Activated naive CD8-positive, alpha-beta T cell treated with anti-CD3 and anti-CD28 coated beads for 36 hours (primary cell): ENCODE measurements around the gene ATF2. TPM values are rescaled to one million over a fixed set of nuclear protein-coding genes. Genes with fewer than 3 reads are reported as not detected.

ENCODE experiments used
- DNase-seq: peaks from one replicate; pipeline ENCODE4 v3.0.0; 2021
- H3K27ac Mint-ChIP-seq: one replicate; pipeline ENCODE4 v1.8.0; 2022; ENCODE audit warnings: mild to moderate bottlenecking, moderate library complexity, mixed read lengths
- H3K27me3 Mint-ChIP-seq: one replicate; pipeline ENCODE4 v1.8.0; 2022; ENCODE audit warnings: mild to moderate bottlenecking, mixed read lengths
- H3K36me3 Mint-ChIP-seq: one replicate; pipeline ENCODE4 v1.8.0; 2021; ENCODE audit warnings: mild to moderate bottlenecking, mixed read lengths
- H3K4me1 Mint-ChIP-seq: one replicate; pipeline ENCODE4 v1.8.0; 2021; ENCODE audit warnings: mixed read lengths
- H3K4me3 Mint-ChIP-seq: one replicate; pipeline ENCODE4 v1.8.0; 2022; ENCODE audit warnings: mild to moderate bottlenecking, moderate library complexity, mixed read lengths
- H3K9me3 Mint-ChIP-seq: one replicate; pipeline ENCODE4 v1.8.0; 2022; ENCODE audit warnings: mixed read lengths
- total RNA-seq, 2 experiments: library from RNA; stranded (reverse); gene quantifications; one replicate each; pipeline ENCODE4 v1.2.3, GENCODE V29; 2021

Gene ATF2
- total RNA-seq, 2 experiments from 2014 or later, result 43.1 to 44.5 TPM

DNA sequence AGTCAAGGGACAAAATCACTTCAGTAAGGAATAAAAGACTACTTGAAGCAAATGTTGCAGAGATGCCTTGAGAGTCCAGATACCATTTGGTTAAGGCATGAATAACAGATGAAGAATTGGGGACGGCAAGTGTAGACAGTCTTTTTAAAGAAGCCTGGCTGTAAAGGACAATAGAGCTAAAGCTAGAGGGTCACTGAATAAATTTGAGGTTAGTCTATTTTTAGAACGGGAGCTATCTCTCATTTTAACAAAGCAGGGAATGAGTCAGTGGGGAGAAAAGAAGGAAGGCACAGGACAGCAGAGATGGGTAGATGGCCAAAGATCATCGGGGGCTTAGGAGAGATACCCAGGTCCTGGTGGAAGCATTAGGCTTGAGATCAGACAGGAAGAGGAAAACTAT lies 132.2 kb downstream of the ATF2 start:
- peaks cover 2% of the 10 kb centered on the region for H3K36me3 Mint-ChIP-seq
- H3K4me1 Mint-ChIP-seq, result peaks cover 2% of the 10 kb centered on the region
- no peak overlapping the region for H3K4me3 Mint-ChIP-seq
- no peak overlapping the region for H3K27ac Mint-ChIP-seq
- no peaks in the 10 kb centered on the region for H3K9me3 Mint-ChIP-seq
- no peaks in the 10 kb centered on the region for H3K27me3 Mint-ChIP-seq
- no peak for DNase-seq

DNA sequence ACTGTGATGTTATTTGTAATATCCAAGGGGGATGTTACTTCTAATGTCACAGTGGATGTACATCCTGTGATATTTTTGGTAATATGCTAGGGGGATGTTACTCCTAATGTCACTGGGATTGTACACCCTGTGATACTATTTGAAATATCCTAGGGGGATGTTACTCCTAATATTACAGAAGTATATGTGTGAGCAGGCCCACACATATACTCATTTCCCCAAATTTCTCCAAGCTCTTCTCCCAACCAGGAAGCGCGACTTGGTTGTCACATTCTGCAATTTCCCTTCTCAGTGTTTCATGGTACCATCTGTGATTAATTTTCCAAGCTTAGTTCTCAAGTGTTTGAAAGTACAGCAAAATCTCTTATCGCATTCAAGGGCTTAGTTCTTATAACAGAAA lies 133.3 kb downstream of the ATF2 start:
- Mint-ChIP-seq H3K4me3 (no peak overlapping the region), H3K9me3 (no peaks in the 10 kb centered on the region), H3K27ac (no peak overlapping the region), H3K36me3 (peaks cover 2% of the 10 kb centered on the region), H3K27me3 (no peaks in the 10 kb centered on the region), H3K4me1 (peaks cover 2% of the 10 kb centered on the region)
- no peak for DNase-seq

DNA sequence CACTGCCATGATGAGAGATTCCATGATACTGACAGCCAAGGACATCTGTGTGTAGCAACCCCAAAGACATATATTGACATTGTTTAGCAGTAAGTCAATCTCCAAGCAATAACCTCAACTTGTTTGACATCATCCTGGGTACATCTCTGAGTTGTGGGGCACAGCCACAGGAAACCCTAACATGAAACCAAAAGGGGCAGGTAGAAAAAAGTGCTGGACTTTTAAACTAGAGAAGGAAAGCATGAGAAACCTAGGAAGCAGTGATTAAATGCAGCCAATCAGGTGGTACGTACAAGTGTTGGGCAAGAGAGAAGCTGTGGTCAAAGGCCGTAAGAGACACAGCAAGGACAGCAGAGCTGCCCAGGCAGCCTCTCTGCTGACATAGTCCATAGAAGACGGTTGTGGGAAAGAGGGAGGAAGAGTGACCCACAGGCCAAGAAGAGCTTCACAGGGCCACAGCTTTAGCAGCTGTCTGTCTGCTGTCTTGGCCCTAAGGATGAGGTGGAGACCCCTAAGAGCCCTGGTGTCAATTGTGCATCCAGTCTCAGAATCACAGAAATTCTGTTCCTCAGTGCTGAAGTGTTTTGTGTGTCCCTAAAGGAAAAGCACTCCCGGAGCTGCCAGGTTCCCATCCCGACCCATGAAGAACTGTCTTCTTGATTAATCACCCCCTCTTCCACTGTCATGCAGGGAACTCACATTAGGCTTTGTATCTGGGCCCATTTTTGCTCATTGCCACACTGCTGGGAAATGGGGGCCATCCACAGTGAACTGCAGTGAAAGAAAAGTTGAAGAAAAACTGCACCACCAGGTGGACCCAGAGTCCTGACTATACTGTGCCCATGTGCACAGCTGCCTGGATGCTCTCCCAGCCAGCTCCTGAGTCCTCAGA lies 137.4 kb downstream of the ATF2 start:
- Mint-ChIP-seq H3K4me3 (no peak overlapping the region), H3K4me1 (no peaks in the 10 kb centered on the region), H3K27ac (no peak overlapping the region), H3K36me3 (peaks cover 4% of the 10 kb centered on the region), H3K9me3 (no peaks in the 10 kb centered on the region), H3K27me3 (no peaks in the 10 kb centered on the region)
- peak; percentile 12 for DNase-seq

DNA sequence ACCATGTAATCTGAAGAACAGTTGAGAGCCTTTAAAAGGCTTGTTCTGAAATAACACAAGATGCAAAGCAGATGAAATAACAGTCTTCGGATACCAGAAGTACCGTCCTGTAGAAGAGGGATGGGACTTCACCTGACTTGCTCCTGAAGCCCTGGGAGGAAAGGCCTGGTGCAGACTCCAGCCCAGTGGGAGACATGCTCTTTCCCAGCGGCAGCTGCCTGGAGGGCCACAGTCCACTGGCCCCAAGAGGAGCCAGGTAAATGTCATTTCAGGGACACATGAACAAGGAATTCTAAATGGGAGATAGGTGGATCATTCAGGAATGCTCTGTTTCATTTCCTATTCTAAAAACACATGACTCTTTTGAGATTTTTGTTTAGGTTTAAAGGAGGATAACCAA lies 140.2 kb downstream of the ATF2 start:
- H3K36me3 Mint-ChIP-seq, result peaks cover 4% of the 10 kb centered on the region
- H3K4me3 Mint-ChIP-seq, result no peak overlapping the region
- DNase-seq, result no peak
- H3K27ac Mint-ChIP-seq, result no peak overlapping the region
- H3K4me1 Mint-ChIP-seq, result no peaks in the 10 kb centered on the region
- H3K27me3 Mint-ChIP-seq, result no peaks in the 10 kb centered on the region
- no peaks in the 10 kb centered on the region for H3K9me3 Mint-ChIP-seq

DNA sequence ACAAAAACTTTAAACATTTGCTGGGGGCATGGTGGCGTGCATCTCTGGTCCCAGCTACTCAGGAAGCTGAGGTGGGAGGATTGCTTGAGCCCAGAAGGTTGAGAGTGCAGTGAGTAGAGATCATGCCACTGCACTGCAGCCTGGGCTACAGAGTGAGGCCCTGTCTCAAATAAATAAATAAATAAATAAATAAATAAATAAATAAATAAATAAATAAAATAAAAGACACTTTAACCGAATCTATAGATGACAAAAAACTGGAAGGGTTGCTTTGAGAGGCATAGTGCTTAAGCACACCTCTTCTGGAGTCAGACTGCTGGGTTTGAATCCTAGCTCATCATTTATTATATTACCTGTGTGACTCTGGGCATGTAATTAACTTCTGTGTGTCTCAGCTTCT lies 141.6 kb downstream of the ATF2 start:
- Mint-ChIP-seq H3K4me3 (no peak overlapping the region), H3K9me3 (no peaks in the 10 kb centered on the region), H3K4me1 (no peaks in the 10 kb centered on the region), H3K27ac (no peak overlapping the region), H3K36me3 (peaks cover 4% of the 10 kb centered on the region), H3K27me3 (no peaks in the 10 kb centered on the region)
- DNase-seq, result no peak

DNA sequence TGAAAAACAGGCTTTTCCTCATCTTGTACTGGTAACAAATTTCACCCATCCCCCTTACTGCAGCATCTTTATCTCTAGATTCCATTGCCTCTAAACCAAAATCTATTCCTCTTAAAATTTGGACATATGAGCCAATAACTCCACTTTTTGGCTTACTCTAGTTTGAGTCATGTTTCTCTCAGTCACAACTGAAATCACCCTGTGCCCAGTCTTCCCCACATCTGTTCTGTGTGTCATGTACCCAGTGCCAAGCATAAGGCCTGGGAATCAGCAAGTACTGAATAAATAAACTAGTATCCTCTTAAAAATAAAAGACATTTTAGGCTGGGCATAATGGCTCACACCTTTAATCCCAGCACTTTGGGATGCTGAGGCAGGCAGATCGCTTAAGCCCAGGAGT lies 142.1 kb downstream of the ATF2 start:
- Mint-ChIP-seq H3K4me1 (no peaks in the 10 kb centered on the region), H3K9me3 (no peaks in the 10 kb centered on the region), H3K4me3 (no peak overlapping the region), H3K36me3 (peaks cover 4% of the 10 kb centered on the region), H3K27ac (no peak overlapping the region), H3K27me3 (no peaks in the 10 kb centered on the region)
- no peak for DNase-seq

DNA sequence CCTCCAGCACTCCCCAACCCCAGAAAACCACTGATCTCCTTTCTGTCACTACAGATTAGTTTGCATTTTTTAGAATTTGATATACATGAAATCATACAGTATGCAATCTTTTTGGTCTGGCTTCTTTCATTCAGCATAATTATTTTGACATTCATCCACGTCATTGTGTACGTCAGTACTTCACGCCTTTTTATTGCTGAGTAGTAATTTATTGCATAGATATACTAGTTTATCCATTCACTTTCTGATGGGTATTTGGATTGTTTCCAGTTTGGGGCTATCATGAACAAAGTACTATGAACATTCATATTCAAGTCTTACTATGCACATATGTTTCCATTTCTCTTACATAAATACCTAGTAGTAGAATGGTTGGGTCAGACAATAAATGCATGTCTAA lies 142.8 kb downstream of the ATF2 start:
- Mint-ChIP-seq H3K27me3 (no peaks in the 10 kb centered on the region), H3K36me3 (peaks cover 4% of the 10 kb centered on the region), H3K27ac (no peak overlapping the region), H3K9me3 (no peaks in the 10 kb centered on the region), H3K4me1 (no peaks in the 10 kb centered on the region), H3K4me3 (no peak overlapping the region)
- no peak for DNase-seq

DNA sequence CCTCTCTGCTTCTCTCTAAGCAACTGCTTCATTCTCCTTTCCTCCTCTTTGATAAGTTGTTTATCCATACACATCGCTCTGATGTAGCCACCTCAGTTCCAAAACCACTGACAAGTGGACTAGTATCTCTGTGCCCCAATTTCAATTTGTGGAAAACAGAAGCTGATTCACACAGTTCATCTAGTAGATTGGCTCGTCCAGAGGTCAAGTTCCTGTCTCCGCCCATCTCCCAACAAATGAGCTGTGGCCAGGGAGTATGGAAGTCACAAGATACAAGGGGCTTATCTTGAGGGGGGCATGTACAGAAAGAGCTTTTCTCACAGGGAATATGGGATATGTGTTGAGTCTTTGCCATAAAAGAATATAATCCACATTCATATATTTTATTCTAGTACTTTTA lies 145.1 kb downstream of the ATF2 start:
- Mint-ChIP-seq H3K9me3 (no peaks in the 10 kb centered on the region), H3K4me3 (no peak overlapping the region), H3K27ac (no peak overlapping the region), H3K27me3 (no peaks in the 10 kb centered on the region), H3K36me3 (peaks cover 4% of the 10 kb centered on the region), H3K4me1 (no peaks in the 10 kb centered on the region)
- no peak for DNase-seq

Other genes starting within 250 kb of the ATF2 start
- gene CHN1, start 162.8 kb downstream of the ATF2 start, total RNA-seq, result 10 to 100 TPM; 17.6 to 18.6 TPM
- 100 to 1,000 TPM; 472 to 484 TPM for gene ATP5MC3, start 13.5 kb upstream of the ATF2 start, total RNA-seq